ENCODE results near the gene FST. TPM values are rescaled to one million over a fixed set of nuclear protein-coding genes. Genes with fewer than 3 reads are reported as not detected.

FST gene
- total RNA-seq, 1 donor, result 215 TPM

- H3K4me1 ChIP-seq (ENCODE audit: insufficient read depth, low read length), result no peaks in the 10 kb centered on the region
- H3K36me3 ChIP-seq (ENCODE audit: insufficient read depth, low read length), result no peaks in the 10 kb centered on the region
- no peak overlapping the region for H3K27ac ChIP-seq (ENCODE audit: low read depth, low read length)
- DNase-seq (ENCODE audit: insufficient read length, low spot score, missing footprints), result no peak
- no peak for TF ChIP-seq CTCF (IDR thresholded peaks at IDR 0.05; ENCODE audit: extremely low read depth, low read depth, low read length)
- H3K4me3 ChIP-seq (ENCODE audit: insufficient read depth, low read length), result no peak overlapping the region
- H3K4me2 ChIP-seq (ENCODE audit: insufficient read depth, low read length), result no peak overlapping the region
- H4K20me1 ChIP-seq (ENCODE audit: insufficient read depth, low read length), result no peaks in the 10 kb centered on the region
- H3K27me3 ChIP-seq (ENCODE audit: insufficient read depth, low read length), result no peaks in the 10 kb centered on the region
- no peaks in the 10 kb centered on the region for H3K79me2 ChIP-seq (ENCODE audit: insufficient read depth, low read length)
- H3K9me3 ChIP-seq (ENCODE audit: low read depth, low read length), result no peaks in the 10 kb centered on the region
- no peak overlapping the region for H2AFZ ChIP-seq (ENCODE audit: low read length)
Measured at GRCh38 chr5:53469946-53470687, 10.3 kb upstream of the FST start.

GRCh38 chr5:53472279-53472678 is 8.2 kb upstream of the FST start:
- H3K4me1 ChIP-seq (ENCODE audit: insufficient read depth, low read length), result no peaks in the 10 kb centered on the region
- no peaks in the 10 kb centered on the region for H3K36me3 ChIP-seq (ENCODE audit: insufficient read depth, low read length)
- no peak for TF ChIP-seq CTCF (IDR thresholded peaks at IDR 0.05; ENCODE audit: extremely low read depth, low read depth, low read length)
- H3K4me3 ChIP-seq (ENCODE audit: insufficient read depth, low read length), result no peak overlapping the region
- H3K79me2 ChIP-seq (ENCODE audit: insufficient read depth, low read length), result no peaks in the 10 kb centered on the region
- no peaks in the 10 kb centered on the region for H4K20me1 ChIP-seq (ENCODE audit: insufficient read depth, low read length)
- no peak overlapping the region for H2AFZ ChIP-seq (ENCODE audit: low read length)
- no peak overlapping the region for H3K27ac ChIP-seq (ENCODE audit: low read depth, low read length)
- H3K27me3 ChIP-seq (ENCODE audit: insufficient read depth, low read length), result no peaks in the 10 kb centered on the region
- DNase-seq (ENCODE audit: insufficient read length, low spot score, missing footprints), result no peak
- no peak overlapping the region for H3K4me2 ChIP-seq (ENCODE audit: insufficient read depth, low read length)
- no peaks in the 10 kb centered on the region for H3K9me3 ChIP-seq (ENCODE audit: low read depth, low read length)

GRCh38 chr5:53472720-53473510 is 7.5 kb upstream of the FST start:
- TF ChIP-seq CTCF (IDR thresholded peaks at IDR 0.05; ENCODE audit: extremely low read depth, low read depth, low read length), result no peak
- Histone ChIP-seq H3K27me3 (ENCODE audit: insufficient read depth, low read length) (no peaks in the 10 kb centered on the region), H3K9me3 (ENCODE audit: low read depth, low read length) (no peaks in the 10 kb centered on the region), H3K36me3 (ENCODE audit: insufficient read depth, low read length) (no peaks in the 10 kb centered on the region), H3K4me1 (ENCODE audit: insufficient read depth, low read length) (no peaks in the 10 kb centered on the region), H3K79me2 (ENCODE audit: insufficient read depth, low read length) (no peaks in the 10 kb centered on the region), H2AFZ (ENCODE audit: low read length) (no peak overlapping the region), H3K27ac (ENCODE audit: low read depth, low read length) (no peak overlapping the region), H4K20me1 (ENCODE audit: insufficient read depth, low read length) (no peaks in the 10 kb centered on the region), H3K4me2 (ENCODE audit: insufficient read depth, low read length) (no peak overlapping the region), H3K4me3 (ENCODE audit: insufficient read depth, low read length) (no peak overlapping the region)
- no peak for DNase-seq (ENCODE audit: insufficient read length, low spot score, missing footprints)

- H4K20me1 ChIP-seq (ENCODE audit: insufficient read depth, low read length), result no peaks in the 10 kb centered on the region
- no peak overlapping the region for H3K4me2 ChIP-seq (ENCODE audit: insufficient read depth, low read length)
- no peak for DNase-seq (ENCODE audit: insufficient read length, low spot score, missing footprints)
- H3K36me3 ChIP-seq (ENCODE audit: insufficient read depth, low read length), result no peaks in the 10 kb centered on the region
- H2AFZ ChIP-seq (ENCODE audit: low read length), result no peak overlapping the region
- no peak overlapping the region for H3K4me3 ChIP-seq (ENCODE audit: insufficient read depth, low read length)
- H3K4me1 ChIP-seq (ENCODE audit: insufficient read depth, low read length), result no peaks in the 10 kb centered on the region
- no peak overlapping the region for H3K27ac ChIP-seq (ENCODE audit: low read depth, low read length)
- no peaks in the 10 kb centered on the region for H3K27me3 ChIP-seq (ENCODE audit: insufficient read depth, low read length)
- no peaks in the 10 kb centered on the region for H3K79me2 ChIP-seq (ENCODE audit: insufficient read depth, low read length)
- no peak for TF ChIP-seq CTCF (IDR thresholded peaks at IDR 0.05; ENCODE audit: extremely low read depth, low read depth, low read length)
- no peaks in the 10 kb centered on the region for H3K9me3 ChIP-seq (ENCODE audit: low read depth, low read length)
Measured at GRCh38 chr5:53473633-53474032, 6.8 kb upstream of the FST start.
